HG03097 (cell line): ENCODE data around the gene DCUN1D4.
"Not testable (repeated sequence)": the region's sequence is repeated elsewhere in the genome, so short reads cannot be mapped to it uniquely, and the experiment has no call there.

Experiments
- ATAC-seq: cut with Tn5 transposase; IDR thresholded peaks from one replicate; pipeline ENCODE4 v1.9.1; 2021; ENCODE audit not compliant: unreplicated experiment, low FRiP score

Gene DCUN1D4

DNA sequence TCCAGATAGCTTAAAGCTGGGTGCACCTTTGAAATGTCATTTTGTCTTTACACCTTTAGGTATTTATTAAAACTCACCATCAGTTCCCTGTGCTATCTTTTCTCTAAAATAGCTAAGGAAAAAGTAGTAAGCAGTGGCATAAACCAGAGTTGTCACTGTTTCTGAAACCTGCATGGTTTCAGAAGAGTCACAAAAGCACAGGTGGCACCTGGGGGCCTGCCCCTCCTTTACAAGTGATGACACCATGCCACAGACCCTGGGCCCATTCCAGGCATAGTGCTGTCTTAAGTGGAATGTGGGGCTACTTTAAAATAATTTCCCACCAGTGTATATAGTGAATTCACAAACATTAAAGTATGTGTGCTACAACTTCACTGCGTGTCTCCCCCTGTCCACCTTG is 47.8 kb downstream of the DCUN1D4 start:
- ATAC-seq, result no peak

DNA sequence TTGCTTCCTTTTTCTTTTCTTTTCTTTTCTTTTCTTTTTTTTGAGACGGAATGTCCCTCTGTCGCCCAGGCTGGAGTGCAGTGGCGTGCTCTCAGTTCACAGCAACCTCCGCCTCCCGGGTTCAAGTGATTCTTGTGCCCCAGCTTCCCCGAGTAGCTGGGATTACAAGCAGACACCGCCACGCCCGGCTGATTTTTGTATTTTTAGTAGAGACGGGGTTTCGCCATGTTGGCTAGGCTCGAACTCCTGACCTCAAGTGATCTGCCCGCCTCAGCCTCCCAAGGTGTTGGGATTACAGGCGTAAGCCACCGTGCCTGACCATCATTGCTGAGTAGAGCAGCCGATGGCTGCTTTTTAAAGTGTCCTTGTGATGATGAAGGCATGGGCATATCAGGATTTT is 50.4 kb downstream of the DCUN1D4 start:
- ATAC-seq, result not testable (repeated sequence)

GRCh38 chr4:51894059-51894645 is 51.2 kb downstream of the DCUN1D4 start:
- ATAC-seq, result no peak

- peak; percentile 75 for ATAC-seq
Measured at GRCh38 chr4:51895158-51895557, 52.2 kb downstream of the DCUN1D4 start.

DNA sequence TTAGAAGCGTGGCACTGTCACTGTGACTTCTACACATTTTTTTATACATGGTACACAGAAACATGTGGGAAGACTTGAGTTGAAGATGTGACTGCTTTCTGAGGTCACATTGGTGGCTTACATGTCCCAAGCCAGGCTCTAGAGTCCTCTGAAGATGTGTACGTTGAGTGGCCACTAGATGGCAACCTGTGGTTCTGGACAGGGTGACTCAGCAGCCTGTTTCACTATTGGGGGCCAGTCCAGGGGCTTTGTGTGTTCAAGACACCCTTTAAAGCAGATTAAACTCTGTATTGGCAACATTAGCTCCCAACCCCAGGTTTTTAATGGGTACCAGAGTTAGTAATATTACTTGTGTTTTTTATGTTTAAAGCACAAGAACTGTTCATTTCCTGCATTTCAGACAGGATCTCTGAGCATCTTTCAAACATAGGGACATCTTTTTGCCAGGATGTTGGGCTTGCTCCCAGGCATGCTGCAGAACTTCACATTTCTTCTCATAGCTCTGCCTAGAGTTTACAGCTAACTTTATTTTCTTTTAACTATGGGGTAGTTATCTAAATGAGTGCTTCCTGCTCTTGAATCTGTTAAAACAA is 53.0 kb downstream of the DCUN1D4 start:
- ATAC-seq, result peak; percentile 96

GRCh38 chr4:51901363-51901762 is 58.4 kb downstream of the DCUN1D4 start:
- ATAC-seq, result no peak

- peak; percentile 98 for ATAC-seq
Measured at GRCh38 chr4:51906167-51906958, 63.4 kb downstream of the DCUN1D4 start.

- no peak for ATAC-seq
Measured at GRCh38 chr4:51907006-51907669, 64.2 kb downstream of the DCUN1D4 start.

- no peak for ATAC-seq
Measured at GRCh38 chr4:51909236-51909703, 66.3 kb downstream of the DCUN1D4 start.

- no peak for ATAC-seq
Measured at GRCh38 chr4:51918251-51918650, 75.3 kb downstream of the DCUN1D4 start.

GRCh38 chr4:51923343-51923742 is 80.4 kb downstream of the DCUN1D4 start:
- no peak for ATAC-seq

DNA sequence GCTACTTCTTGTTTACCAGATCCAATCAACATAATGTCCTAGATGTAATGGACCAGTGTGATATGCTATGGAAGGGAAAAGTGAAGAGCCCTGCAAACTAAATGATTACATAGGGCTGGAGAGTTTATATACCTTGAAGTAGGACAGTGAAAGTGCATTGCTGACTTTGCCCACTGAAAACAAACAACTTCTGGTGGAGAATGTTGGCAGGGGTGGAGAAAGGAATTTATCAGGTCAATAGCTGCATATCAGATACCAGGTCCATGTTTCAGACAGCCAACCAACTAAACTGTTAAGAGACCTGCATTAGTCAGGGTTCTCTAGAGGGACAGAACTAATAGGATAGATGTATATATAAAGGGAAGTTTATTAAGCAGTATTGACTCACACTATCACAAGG is 82.4 kb downstream of the DCUN1D4 start:
- ATAC-seq, result no peak

DNA sequence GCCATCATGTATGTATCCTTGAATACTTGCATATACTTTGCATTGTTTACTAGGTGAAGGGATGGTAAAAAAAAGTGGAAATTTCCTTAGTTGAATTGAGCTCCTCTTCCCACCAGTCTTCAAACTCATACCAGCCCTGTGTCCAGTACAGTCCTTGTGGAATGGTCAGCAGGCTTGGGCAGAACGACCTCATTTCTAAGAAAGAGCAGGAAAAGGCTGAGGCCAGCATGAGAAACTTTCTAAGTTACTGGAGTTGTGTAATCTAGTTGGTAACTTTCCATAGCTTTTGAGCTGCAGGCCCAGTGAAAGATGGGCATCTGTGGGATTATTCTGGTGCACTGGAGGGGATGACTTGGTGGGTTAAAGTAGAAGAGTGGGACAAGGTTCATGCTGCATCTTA is 87.6 kb downstream of the DCUN1D4 start:
- no peak for ATAC-seq

GRCh38 chr4:51931461-51931860 is 88.5 kb downstream of the DCUN1D4 start:
- no peak for ATAC-seq

GRCh38 chr4:51932261-51932660 is 89.3 kb downstream of the DCUN1D4 start:
- ATAC-seq, result no peak

- ATAC-seq, result no peak
Measured at GRCh38 chr4:51932684-51933083, 89.7 kb downstream of the DCUN1D4 start.

DNA sequence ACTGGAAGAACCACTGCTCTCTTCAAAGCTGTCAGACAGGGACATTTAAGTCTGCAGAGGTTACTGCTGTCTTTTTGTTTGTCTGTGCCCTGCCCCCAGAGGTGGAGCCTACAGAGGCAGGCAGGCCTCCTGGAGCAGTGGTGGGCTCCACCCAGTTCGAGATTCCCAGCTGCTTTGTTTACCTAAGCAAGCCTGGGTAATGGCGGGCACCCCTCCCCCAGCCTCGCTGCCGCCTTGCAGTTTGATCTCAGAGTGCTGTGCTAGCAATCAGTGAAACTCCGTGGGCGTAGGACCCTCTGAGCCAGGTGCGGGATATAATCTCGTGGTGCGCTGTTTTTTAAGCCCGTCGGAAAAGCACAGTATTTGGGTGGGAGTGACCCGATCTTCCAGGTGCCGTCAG is 97.5 kb downstream of the DCUN1D4 start:
- ATAC-seq, result not testable (repeated sequence)

- ATAC-seq, result no peak
Measured at GRCh38 chr4:51942108-51942832, 99.3 kb downstream of the DCUN1D4 start.

DNA sequence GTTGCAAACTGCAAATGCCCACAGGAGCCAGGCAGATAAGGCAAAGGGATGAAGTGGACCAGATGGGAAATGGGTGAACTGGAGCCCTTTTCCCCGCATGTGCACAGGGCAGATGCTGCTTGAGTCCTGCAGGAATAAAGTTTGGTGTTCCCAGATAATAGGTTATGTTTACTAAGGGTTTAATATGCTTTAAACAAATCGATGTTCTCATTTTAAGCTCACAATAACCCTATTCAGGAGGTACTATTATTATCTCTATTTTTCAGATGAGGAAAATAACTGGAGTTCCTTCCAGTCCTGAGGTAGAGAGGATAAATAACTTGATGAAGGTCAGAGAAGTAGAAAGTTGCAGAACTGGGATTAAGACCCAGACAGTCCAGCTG is 99.9 kb downstream of the DCUN1D4 start:
- no peak for ATAC-seq

GRCh38 chr4:51943221-51943620 is 100.3 kb downstream of the DCUN1D4 start:
- no peak for ATAC-seq
